Transverse colon (tissue), 4 donors: Measurements from ENCODE around the gene BBIP1. TPM values are rescaled to one million over a fixed set of nuclear protein-coding genes. Genes with fewer than 3 reads are reported as not detected.

ENCODE experiments used
- DNase-seq: peaks from one replicate; pipeline ENCODE4 v3.0.0-alpha.2; 2019
- H3K27ac ChIP-seq, 4 donors: fragments of 200-600 bp; sonication (generic); 2 replicates each; pipeline ENCODE4 v1.5.1; 2016 to 2018; ENCODE audit warnings: inconsistent platforms in 4 of 4
- H3K27me3 ChIP-seq: fragments of 200-600 bp; sonication (generic); 2 replicates; pipeline ENCODE4 v1.5.1; 2017; ENCODE audit warnings: inconsistent platforms
- H3K36me3 ChIP-seq, 4 donors: fragments of 200-600 bp; sonication (generic); 2 replicates each; pipeline ENCODE4 v1.5.1; 2017 to 2019; ENCODE audit warnings: inconsistent platforms in 4 of 4
- H3K4me1 ChIP-seq, 4 donors: fragments of 200-600 bp; sonication (generic); 2 replicates each; pipeline ENCODE4 v1.5.1; 2017 to 2020; ENCODE audit warnings: inconsistent platforms in 4 of 4
- H3K4me3 ChIP-seq, 4 donors: fragments of 200-600 bp; sonication (generic); 1 replicate in 1 of 4; 2 replicates in 3 of 4; pipeline versions ENCODE4 v1.5.1 to v1.6.1; 2017 to 2019; ENCODE audit warnings: inconsistent platforms in 4 of 4
- H3K9me3 ChIP-seq, 2 donors: fragments of 200-600 bp; sonication (generic); 2 replicates each; pipeline ENCODE4 v1.5.1; 2017 to 2019; ENCODE audit warnings: inconsistent platforms in 2 of 2
- EP300 ChIP-seq: sonication (generic); formaldehyde crosslinking; IDR thresholded peaks from one replicate; pipeline ENCODE4 v1.6.1; 2017; ENCODE audit warnings: antibody characterized with exemption, low read depth
- POLR2A ChIP-seq: fragments of 450-650 bp; IDR thresholded peaks from one replicate; pipeline ENCODE4 v1.6.1; 2016; ENCODE audit warnings: antibody characterized with exemption, mild to moderate bottlenecking, moderate library complexity
- POLR2AphosphoS5 ChIP-seq, 3 donors: sonication (generic); formaldehyde crosslinking; IDR thresholded peaks; one replicate each; pipeline ENCODE4 v1.6.1; 2016; ENCODE audit warnings: antibody characterized with exemption in 3 of 3
- WGBS, 2 donors: methylation state at CpG; one replicate each; pipeline ENCODE4 v1.1.5; 2018; ENCODE audit warnings: low coverage in 1 of 2; 5-methylcytosine and 5-hydroxymethylcytosine counted together
- in situ Hi-C, 4 donors: fragments of 200-750 bp; cut with MboI; loops; one replicate each; pipeline versions ENCODE4 v1.15.0 to v1.15.1; 2017; ENCODE audit warnings: low sequenced_read_pairs in 3 of 4, low pct_ligation_motif_present in 1 of 4, low pct_unique_long_range_greater_than_20kb in 1 of 4
- intact Hi-C: fragments of 100-400 bp; cut with DNase I; formaldehyde crosslinking; loops from one replicate; pipeline ENCODE4 v1.15.1; 2023; ENCODE audit warnings: low total_unique reads
- total RNA-seq, 4 donors: library from RNA; depleted of rRNA; stranded (reverse); fragments of >200 nt; gene quantifications; one replicate each; pipeline ENCODE4 v1.1.0, GENCODE V29; 2016
- TF ChIP-seq, protein P1 (sequence below), 5 experiments: fragments of 200-600 bp in 3 of 5; fragments of 450-650 bp in 2 of 5; sonication (generic) in 3 of 5; IDR thresholded peaks; 1 replicate in 2 of 5; 2 replicates in 3 of 5; pipeline ENCODE4 v1.5.1; 2016 to 2017; ENCODE audit warnings: antibody characterized with exemption in 5 of 5, inconsistent platforms in 3 of 5, mild to moderate bottlenecking in 2 of 5, moderate library complexity in 1 of 5

BBIP1 gene
- total RNA-seq, 4 donors from 2014 or later = 9.6 to 44.9 (median 18.1) TPM

- H3K27ac ChIP-seq = no peak overlapping the region
- in situ Hi-C loops = no loop called here
- no peak overlapping the region for H3K4me3 ChIP-seq
These were observed 68.9 kb downstream of the BBIP1 start for GRCh38 chr10:110850099-110850498.

More at GRCh38 chr10:110850099-110850498, 68.9 kb downstream of the BBIP1 start:
- TF ChIP-seq EP300 (no peak), POLR2A (no peak), POLR2AphosphoS5 (IDR thresholded peaks at IDR 0.05) (no peak)
- TF ChIP-seq, protein P1, sequence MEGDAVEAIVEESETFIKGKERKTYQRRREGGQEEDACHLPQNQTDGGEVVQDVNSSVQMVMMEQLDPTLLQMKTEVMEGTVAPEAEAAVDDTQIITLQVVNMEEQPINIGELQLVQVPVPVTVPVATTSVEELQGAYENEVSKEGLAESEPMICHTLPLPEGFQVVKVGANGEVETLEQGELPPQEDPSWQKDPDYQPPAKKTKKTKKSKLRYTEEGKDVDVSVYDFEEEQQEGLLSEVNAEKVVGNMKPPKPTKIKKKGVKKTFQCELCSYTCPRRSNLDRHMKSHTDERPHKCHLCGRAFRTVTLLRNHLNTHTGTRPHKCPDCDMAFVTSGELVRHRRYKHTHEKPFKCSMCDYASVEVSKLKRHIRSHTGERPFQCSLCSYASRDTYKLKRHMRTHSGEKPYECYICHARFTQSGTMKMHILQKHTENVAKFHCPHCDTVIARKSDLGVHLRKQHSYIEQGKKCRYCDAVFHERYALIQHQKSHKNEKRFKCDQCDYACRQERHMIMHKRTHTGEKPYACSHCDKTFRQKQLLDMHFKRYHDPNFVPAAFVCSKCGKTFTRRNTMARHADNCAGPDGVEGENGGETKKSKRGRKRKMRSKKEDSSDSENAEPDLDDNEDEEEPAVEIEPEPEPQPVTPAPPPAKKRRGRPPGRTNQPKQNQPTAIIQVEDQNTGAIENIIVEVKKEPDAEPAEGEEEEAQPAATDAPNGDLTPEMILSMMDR (IDR thresholded peaks at IDR 0.05) = no peak
- intact Hi-C loops = no loop called here
- no peaks in the 10 kb centered on the region for H3K27me3 ChIP-seq
- no peaks in the 10 kb centered on the region for H3K36me3 ChIP-seq
- peaks cover 11 to 46% (median 25%) of the 10 kb centered on the region in 4 donors for H3K4me1 ChIP-seq
- DNase-seq = no peak
- no peaks in the 10 kb centered on the region for H3K9me3 ChIP-seq
- 83 to 87% methylated on average over 2 to 3 of the region's 3 CpGs for WGBS, 2 donors

Other genes starting within 250 kb of the BBIP1 start
- gene PDCD4, start 47.3 kb downstream of the BBIP1 start, total RNA-seq = 100 to 1,000 TPM in 3 of 4 donors, 10 to 100 TPM in 1; 98.3 to 724 (median 511) TPM
- gene SHOC2, start 424 bp upstream of the BBIP1 start, total RNA-seq = 100 to 1,000 TPM in 1 of 4 donors, 10 to 100 TPM in 3; 57.3 to 125 (median 73.4) TPM
- 10 to 100 TPM; 11.9 to 53.5 (median 17.7) TPM for gene ADRA2A, start 157.8 kb upstream of the BBIP1 start, total RNA-seq